HL-60 (cell line): ENCODE results near the gene DNAH6.

ENCODE experiments used
- DNase-seq, 2 experiments: peaks; one replicate each; pipeline ENCODE4 v3.0.0-alpha.2; 2010 to 2020; ENCODE audit warnings: low read depth in 1 of 2, low spot score in 1 of 2
- H3K27ac ChIP-seq: fragments of 250-450 bp; sonication (Bioruptor Pico); replicated peaks from 2 replicates; pipeline ENCODE4 v1.5.1; 2020; ENCODE audit warnings: mild to moderate bottlenecking, moderate library complexity
- H3K27me3 ChIP-seq: fragments of 250-450 bp; sonication (Bioruptor Pico); 2 replicates; pipeline ENCODE4 v1.5.1; 2021; ENCODE audit warnings: mild to moderate bottlenecking, moderate library complexity; ENCODE audit not compliant: insufficient read depth, poor library complexity, severe bottlenecking
- H3K4me3 ChIP-seq: replicated peaks from 2 replicates; pipeline ENCODE4 v1.5.1; 2011; ENCODE audit warnings: mild to moderate bottlenecking, control low read depth, low read length; ENCODE audit not compliant: insufficient read depth
- CTCF ChIP-seq: IDR thresholded peaks from one replicate; pipeline ENCODE4 v1.5.1; 2011; ENCODE audit warnings: low read length, control low read depth, inconsistent platforms; ENCODE audit not compliant: insufficient read depth
- GABPA ChIP-seq: IDR thresholded peaks from 2 replicates; pipeline ENCODE4 v1.6.1; 2012; ENCODE audit warnings: low read depth
- POLR2AphosphoS5 ChIP-seq: IDR thresholded peaks from 2 replicates; pipeline ENCODE4 v1.6.1; 2012; ENCODE audit warnings: low read depth
- REST ChIP-seq: IDR thresholded peaks from 2 replicates; pipeline ENCODE4 v1.6.1; 2012; ENCODE audit warnings: low read depth; ENCODE audit not compliant: insufficient replicate concordance
- SPI1 ChIP-seq: IDR thresholded peaks from 2 replicates; pipeline ENCODE4 v1.6.1; 2012; ENCODE audit warnings: low read depth, mild to moderate bottlenecking, borderline replicate concordance

The DNAH6 gene

GRCh38 chr2:84674099-84674498 is 157.8 kb downstream of the DNAH6 start:
- TF ChIP-seq REST = no peak
- TF ChIP-seq SPI1 = no peak
- TF ChIP-seq POLR2AphosphoS5 = no peak
- no peak for TF ChIP-seq CTCF
- TF ChIP-seq GABPA = no peak
- H3K4me3 ChIP-seq = no peak overlapping the region
- no peak for DNase-seq
- no peaks in the 10 kb centered on the region for H3K27me3 ChIP-seq
- H3K27ac ChIP-seq = no peak overlapping the region

GRCh38 chr2:84674586-84674985 is 158.3 kb downstream of the DNAH6 start:
- no peak for DNase-seq
- no peak overlapping the region for H3K27ac ChIP-seq
- TF ChIP-seq REST = no peak
- TF ChIP-seq CTCF = no peak
- no peak for TF ChIP-seq GABPA
- H3K4me3 ChIP-seq = no peak overlapping the region
- no peaks in the 10 kb centered on the region for H3K27me3 ChIP-seq

GRCh38 chr2:84676295-84676694 is 160.0 kb downstream of the DNAH6 start:
- H3K4me3 ChIP-seq = no peak overlapping the region
- DNase-seq = no peak
- TF ChIP-seq REST = no peak
- no peak for TF ChIP-seq CTCF
- no peak for TF ChIP-seq GABPA
- TF ChIP-seq POLR2AphosphoS5 = no peak
- TF ChIP-seq SPI1 = no peak

More at GRCh38 chr2:84676295-84676694, 160.0 kb downstream of the DNAH6 start:
- Histone ChIP-seq H3K27me3 (no peaks in the 10 kb centered on the region), H3K27ac (no peak overlapping the region)
